WTC11 (cell line): Measurements from ENCODE around the gene PC.

ENCODE experiments used
- ELF4 ChIP-seq: sonication (generic); formaldehyde crosslinking; IDR thresholded peaks from 2 replicates; pipeline ENCODE4 v1.8.1; 2022; ENCODE audit warnings: low read depth, mild to moderate bottlenecking, moderate library complexity, missing genetic modification reagents
- TCF7 ChIP-seq: sonication (generic); formaldehyde crosslinking; IDR thresholded peaks from 2 replicates; pipeline ENCODE4 v1.8.0; 2022; ENCODE audit warnings: mild to moderate bottlenecking, low read depth, missing genetic modification reagents, moderate library complexity
- ZNF138 ChIP-seq: sonication (generic); formaldehyde crosslinking; conservative IDR thresholded peaks from 2 replicates; pipeline ENCODE4 v1.8.1; 2022; ENCODE audit warnings: mild to moderate bottlenecking, moderate library complexity, missing genetic modification reagents
- TF ChIP-seq, protein P1 (sequence below): sonication (generic); formaldehyde crosslinking; conservative IDR thresholded peaks from 2 replicates; pipeline ENCODE4 v1.8.1; 2022; ENCODE audit warnings: mild to moderate bottlenecking, missing genetic modification reagents
- TF ChIP-seq, protein P2 (sequence below): fragments of 200-600 bp; IDR thresholded peaks from 2 replicates; pipeline ENCODE4 v1.8.0; 2022; ENCODE audit warnings: antibody characterized with exemption
- TF ChIP-seq, protein P3 (sequence below): fragments of 250-450 bp; sonication (Bioruptor Pico); IDR thresholded peaks from 2 replicates; pipeline ENCODE4 v1.9.0; 2021; ENCODE audit warnings: mild to moderate bottlenecking, borderline replicate concordance
- TF ChIP-seq, protein P4 (sequence below): sonication (generic); formaldehyde crosslinking; IDR thresholded peaks from 2 replicates; pipeline ENCODE4 v1.8.1; 2023; ENCODE audit warnings: mild to moderate bottlenecking, missing genetic modification reagents, moderate library complexity

DNA sequence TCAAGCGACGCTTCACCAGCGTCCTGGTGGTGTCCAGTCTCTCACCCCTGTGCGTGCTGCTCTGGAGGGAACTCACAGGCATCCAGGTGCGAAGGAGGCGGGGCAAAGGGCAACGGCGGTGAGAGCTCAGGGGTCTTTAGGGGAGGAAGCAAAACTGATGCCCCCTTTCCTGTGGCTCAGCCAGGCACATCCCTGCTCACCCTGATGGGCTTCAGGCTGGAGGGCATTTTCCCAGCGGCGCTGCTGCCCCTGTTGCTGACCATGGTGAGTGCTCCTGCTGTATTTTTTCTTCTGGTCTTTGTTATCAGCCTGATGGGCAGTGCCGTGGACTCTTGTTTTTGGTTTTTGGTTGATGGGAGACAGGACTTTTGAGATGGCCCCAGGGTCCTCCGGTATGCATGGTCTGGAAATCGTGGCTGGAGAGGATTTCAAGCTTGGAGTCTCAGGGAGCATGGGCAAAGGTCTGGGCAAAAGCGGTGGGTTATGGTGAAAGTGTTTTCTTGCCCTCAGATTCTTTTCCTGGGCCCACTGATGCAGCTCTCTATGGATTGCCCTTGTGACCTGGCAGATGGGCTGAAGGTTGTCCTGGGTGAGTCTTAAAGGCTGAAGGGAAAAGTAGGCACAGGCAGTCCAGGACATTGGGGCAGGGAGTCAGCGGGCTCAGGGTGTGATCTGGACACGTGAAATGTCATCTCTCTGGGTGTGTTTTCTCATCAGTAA, 114.2 kb downstream of the PC start:
- TF ChIP-seq TCF7 (CRISPR knock-in tag): no peak
- no peak for TF ChIP-seq ZNF138 (CRISPR knock-in tag)
- TF ChIP-seq, protein P1, sequence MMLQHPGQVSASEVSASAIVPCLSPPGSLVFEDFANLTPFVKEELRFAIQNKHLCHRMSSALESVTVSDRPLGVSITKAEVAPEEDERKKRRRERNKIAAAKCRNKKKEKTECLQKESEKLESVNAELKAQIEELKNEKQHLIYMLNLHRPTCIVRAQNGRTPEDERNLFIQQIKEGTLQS (CRISPR knock-in tag): no peak
- TF ChIP-seq, protein P2, sequence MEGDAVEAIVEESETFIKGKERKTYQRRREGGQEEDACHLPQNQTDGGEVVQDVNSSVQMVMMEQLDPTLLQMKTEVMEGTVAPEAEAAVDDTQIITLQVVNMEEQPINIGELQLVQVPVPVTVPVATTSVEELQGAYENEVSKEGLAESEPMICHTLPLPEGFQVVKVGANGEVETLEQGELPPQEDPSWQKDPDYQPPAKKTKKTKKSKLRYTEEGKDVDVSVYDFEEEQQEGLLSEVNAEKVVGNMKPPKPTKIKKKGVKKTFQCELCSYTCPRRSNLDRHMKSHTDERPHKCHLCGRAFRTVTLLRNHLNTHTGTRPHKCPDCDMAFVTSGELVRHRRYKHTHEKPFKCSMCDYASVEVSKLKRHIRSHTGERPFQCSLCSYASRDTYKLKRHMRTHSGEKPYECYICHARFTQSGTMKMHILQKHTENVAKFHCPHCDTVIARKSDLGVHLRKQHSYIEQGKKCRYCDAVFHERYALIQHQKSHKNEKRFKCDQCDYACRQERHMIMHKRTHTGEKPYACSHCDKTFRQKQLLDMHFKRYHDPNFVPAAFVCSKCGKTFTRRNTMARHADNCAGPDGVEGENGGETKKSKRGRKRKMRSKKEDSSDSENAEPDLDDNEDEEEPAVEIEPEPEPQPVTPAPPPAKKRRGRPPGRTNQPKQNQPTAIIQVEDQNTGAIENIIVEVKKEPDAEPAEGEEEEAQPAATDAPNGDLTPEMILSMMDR: no peak
- TF ChIP-seq ELF4 (CRISPR knock-in tag): no peak
- TF ChIP-seq, protein P3, sequence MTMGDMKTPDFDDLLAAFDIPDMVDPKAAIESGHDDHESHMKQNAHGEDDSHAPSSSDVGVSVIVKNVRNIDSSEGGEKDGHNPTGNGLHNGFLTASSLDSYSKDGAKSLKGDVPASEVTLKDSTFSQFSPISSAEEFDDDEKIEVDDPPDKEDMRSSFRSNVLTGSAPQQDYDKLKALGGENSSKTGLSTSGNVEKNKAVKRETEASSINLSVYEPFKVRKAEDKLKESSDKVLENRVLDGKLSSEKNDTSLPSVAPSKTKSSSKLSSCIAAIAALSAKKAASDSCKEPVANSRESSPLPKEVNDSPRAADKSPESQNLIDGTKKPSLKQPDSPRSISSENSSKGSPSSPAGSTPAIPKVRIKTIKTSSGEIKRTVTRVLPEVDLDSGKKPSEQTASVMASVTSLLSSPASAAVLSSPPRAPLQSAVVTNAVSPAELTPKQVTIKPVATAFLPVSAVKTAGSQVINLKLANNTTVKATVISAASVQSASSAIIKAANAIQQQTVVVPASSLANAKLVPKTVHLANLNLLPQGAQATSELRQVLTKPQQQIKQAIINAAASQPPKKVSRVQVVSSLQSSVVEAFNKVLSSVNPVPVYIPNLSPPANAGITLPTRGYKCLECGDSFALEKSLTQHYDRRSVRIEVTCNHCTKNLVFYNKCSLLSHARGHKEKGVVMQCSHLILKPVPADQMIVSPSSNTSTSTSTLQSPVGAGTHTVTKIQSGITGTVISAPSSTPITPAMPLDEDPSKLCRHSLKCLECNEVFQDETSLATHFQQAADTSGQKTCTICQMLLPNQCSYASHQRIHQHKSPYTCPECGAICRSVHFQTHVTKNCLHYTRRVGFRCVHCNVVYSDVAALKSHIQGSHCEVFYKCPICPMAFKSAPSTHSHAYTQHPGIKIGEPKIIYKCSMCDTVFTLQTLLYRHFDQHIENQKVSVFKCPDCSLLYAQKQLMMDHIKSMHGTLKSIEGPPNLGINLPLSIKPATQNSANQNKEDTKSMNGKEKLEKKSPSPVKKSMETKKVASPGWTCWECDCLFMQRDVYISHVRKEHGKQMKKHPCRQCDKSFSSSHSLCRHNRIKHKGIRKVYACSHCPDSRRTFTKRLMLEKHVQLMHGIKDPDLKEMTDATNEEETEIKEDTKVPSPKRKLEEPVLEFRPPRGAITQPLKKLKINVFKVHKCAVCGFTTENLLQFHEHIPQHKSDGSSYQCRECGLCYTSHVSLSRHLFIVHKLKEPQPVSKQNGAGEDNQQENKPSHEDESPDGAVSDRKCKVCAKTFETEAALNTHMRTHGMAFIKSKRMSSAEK (CRISPR knock-in tag): no peak
- TF ChIP-seq, protein P4, sequence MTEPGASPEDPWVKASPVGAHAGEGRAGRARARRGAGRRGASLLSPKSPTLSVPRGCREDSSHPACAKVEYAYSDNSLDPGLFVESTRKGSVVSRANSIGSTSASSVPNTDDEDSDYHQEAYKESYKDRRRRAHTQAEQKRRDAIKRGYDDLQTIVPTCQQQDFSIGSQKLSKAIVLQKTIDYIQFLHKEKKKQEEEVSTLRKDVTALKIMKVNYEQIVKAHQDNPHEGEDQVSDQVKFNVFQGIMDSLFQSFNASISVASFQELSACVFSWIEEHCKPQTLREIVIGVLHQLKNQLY: no peak
